T47D (cell line): ENCODE results near the gene MEG3.

Experiments used
- DNase-seq, 2 experiments: peaks; one replicate each; pipeline versions ENCODE4 v3.0.0 to v3.0.0-alpha.2; 2011 to 2012; ENCODE audit warnings: low read depth in 1 of 2, low spot score in 1 of 2
- JUND ChIP-seq: IDR thresholded peaks from 2 replicates; pipeline ENCODE4 v1.6.1; 2012; ENCODE audit warnings: low read depth
- in situ Hi-C: cut with HindIII; loops from 2 replicates; pipeline ENCODE4 v1.10.0; 2016; ENCODE audit warnings: low sequenced_read_pairs, low pct_unique_long_range_greater_than_20kb

The MEG3 gene

GRCh38 chr14:100825713-100826331 lies at the start of gene MEG3:
TSS of gene MEG3 (plus strand) at chr14:100826118.
- DNase-seq: no peak
- TF ChIP-seq JUND: no peak
- in situ Hi-C loops: no loop called here

DNA sequence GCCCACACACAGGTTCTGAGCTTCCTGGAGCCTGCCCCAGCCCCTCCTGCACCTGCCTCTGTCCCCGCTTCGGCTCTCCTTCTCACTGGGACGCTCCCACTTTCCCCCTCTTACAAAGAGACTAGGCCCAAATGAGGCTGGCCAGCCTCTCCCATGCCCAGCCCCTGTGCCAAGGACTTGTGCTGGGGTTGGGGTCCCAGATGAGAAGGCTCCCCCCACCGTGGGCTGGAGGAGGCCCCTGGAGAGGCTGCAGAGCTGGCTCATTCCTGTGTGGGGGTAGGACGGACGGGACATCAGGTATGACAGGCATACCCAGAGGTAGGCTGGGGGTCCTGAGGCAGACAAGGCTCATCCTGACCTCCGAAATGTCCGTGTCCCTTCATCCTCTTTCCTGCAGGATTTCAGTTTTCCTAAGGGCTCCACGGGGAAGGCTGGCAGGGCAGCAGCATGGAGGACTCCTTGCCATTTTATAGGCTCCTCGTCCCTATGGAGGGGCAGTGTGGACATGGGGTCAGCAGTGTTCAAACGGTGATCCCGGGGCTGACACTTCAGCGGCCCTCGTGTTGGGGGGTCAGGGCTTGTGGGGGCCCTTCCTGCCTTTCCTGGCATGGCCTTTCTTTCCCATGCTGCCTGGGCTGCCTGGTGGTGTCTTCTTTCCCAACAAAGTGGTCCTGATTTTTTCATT lies 49.1 kb upstream of the MEG3 start:
- TF ChIP-seq JUND: no peak
- in situ Hi-C loops: no loop called here
- DNase-seq: no peak

DNA sequence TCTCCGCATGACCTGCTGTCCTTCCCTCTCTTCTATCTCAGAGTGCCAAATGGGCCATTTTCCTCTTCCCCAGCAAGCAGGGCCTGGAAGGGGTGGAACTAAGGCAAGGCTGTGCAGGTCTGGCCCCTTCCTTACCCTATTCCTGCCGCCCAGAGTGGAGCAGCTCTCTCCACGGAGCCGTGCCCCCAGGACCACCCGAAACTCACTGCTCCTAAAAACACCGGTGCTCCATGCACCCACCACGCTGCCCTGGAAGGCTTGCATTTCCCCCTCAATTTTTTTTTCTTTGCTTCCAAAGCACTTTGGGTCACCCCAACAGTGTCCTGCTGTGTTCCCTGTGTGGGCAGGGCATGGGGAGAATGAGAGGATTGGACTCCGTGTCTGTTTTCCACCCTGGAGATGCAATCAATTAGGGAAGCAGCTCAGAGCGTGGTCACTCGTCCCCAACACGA lies 48.5 kb upstream of the MEG3 start:
- TF ChIP-seq JUND: no peak
- in situ Hi-C loops: no loop called here
- DNase-seq: no peak

DNA sequence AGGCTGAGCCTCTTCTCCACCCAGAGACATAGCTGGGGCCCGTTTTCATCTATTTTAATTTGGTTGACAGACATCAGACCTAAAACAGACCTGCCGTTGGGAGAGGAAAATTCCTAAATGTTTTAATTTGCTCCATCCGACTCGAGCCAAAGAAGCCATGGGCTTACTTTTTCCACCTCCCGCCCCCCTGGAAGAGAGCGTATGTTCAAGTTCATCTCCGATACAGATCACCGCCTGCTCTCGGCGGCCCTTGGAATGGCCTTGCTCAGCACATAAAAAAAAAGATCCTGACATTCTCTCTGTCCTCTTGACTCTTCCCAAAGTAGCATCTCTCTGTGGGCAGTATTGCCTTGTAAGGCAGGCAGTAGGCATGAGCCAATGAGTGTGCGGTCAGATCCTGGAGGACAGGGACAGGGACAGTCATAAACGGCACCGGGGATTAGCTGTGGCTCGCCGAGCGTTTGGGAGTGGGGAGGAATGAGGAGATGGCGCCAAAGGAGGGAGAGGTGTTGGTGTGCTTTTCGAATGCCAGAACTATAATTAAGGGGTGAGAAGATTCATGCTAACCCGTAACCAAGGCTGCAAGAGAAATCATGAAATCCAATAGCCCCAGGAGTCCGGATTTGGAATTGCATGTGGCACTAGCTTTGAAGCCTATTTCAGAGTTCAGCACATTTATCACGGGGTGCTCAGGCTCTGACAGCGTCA lies 47.9 kb upstream of the MEG3 start:
- no peak for TF ChIP-seq JUND
- DNase-seq: no peak
- in situ Hi-C loops: no loop called here

DNA sequence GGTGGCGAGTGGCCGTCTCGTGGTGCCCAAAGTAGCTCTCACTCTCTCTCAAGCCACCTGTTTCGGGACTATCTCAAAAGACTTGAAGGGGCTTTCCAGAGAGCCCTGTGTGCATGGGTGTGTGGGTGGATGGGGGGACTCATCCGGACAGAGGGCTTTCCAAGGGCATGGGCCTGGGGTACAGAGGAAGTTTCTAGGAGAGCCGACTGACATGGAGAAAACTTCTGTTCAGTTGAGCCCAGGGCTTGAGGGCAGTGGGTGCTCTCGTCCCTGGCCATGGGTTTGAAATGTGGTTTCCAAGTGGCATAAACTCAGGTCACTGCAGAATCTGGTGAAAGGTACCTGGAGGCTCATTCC lies 47.4 kb upstream of the MEG3 start:
- TF ChIP-seq JUND: no peak
- in situ Hi-C loops: no loop called here
- no peak for DNase-seq

DNA sequence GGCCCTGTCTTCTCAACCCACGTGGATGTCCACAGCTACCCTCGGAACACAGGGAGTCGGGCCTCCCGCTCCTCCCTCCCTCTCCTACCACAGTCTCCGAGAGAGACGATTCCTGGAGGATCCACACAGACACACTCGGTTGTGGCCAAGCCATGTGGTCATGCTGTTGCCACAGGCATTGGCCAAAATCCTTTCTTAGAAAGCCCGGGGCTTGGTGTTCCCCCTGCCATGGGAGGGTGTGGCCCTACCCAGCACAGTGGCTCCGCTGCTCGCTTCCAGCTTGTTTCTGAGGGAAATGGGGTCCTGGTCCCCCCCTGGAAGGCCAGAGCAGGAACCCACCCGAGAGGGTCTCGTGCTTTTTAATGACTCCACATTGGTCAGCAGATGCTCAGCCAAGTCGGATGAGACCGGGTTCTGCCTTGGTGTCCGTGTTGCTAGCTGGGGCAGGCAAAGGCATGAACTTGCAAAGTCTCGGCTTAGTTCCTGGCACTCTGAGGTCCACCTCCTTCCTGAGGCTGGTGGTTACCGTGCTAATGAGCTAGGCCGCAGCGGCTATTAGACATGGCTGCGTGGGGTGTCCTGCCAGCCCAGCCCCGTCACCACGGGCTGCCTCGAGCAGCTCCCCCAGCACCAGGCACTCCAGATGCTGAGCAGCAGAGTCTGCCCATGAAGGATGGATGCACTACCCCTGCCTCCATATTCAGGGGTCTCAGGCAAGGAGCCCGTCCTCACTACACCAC lies 46.8 kb upstream of the MEG3 start:
- no peak for TF ChIP-seq JUND
- DNase-seq: no peak
- in situ Hi-C loops: no loop called here

DNA sequence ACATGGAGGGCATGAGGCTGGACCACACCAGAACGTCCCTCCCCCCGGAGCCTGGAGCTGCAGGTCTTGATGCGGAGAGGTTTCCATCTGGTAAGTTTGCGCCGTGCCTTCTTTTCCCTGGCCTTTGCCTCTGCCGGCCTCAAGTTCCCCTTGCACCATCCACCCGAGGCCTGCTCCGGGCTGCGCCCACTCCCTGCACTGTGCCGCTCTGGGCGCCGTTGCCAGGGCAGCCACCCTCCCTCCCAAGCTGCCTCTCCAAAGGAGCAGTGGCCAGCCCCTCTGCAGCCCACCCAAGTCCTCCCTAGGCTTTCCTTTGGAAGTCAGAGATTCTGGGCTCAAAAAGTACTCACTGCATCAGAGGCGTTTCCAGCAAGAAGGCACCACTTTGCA lies 46.2 kb upstream of the MEG3 start:
- in situ Hi-C loops: no loop called here
- DNase-seq: no peak
- no peak for TF ChIP-seq JUND

DNA sequence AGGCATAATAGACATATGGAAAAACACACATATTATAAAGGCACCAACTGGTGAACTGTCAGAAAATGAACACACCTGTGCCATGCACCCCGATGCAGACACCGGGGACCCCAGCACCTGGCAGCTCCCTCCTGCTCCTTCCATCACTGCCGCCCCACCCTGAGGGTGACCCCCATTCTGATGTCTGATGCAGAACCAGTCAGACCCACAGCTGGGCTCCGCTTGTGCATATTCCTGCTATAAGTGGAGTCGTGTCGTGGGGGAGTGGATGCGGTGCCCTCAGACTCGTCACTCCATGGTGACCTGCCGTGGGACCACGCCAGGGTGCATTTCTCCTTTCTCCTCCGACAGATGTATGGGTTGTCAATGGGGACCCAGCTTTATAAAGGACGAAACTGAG lies 45.7 kb upstream of the MEG3 start:
- no peak for TF ChIP-seq JUND
- in situ Hi-C loops: no loop called here
- no peak for DNase-seq

DNA sequence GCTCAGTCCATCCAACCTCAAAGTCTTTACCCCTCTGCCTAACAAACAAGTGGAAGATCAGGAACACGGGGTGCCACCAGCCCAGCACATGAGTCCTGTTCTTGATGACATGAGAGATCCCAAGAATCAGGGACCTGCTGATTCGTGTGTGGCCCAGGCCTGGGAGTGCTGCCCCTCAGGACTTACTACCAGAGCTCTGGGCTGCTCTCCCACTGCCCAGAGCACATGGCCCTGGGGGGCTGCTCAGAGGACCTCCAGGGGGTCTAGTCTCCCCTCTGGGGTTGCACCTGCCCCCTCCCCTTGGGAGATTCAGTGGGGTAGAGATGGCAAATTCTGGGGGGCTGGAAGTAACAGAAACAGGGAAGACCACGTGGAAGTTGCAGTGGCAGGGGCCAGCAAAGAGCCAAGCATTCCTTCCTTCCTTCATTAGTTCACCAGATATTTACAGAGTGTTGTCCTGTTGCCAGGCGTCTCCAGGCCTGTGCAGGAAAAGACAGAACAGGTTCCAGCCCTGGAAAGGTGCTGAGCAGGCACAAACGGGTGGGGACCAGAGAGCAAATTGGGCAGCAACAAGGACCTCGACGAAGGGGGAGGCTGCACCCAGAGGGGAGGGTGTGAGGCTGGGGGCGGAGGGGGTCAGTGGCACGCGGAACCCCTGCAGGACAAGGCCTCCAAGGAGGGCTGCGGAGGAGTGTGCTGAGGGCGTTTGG lies 45.1 kb upstream of the MEG3 start:
- no peak for DNase-seq
- in situ Hi-C loops: no loop called here
- no peak for TF ChIP-seq JUND

- no peak for TF ChIP-seq JUND
- in situ Hi-C loops: no loop called here
These were observed 44.0 kb upstream of the MEG3 start for GRCh38 chr14:100781952-100782351.

GRCh38 chr14:100782516-100783320 lies 43.2 kb upstream of the MEG3 start:
- TF ChIP-seq JUND: no peak
- DNase-seq: no peak
- in situ Hi-C loops: no loop called here

More at GRCh38 chr14:100781952-100782351, 44.0 kb upstream of the MEG3 start:
- no peak for DNase-seq
